Gastroesophageal sphincter (tissue), 4 donors: ENCODE results near the gene PMFBP1. TPM values are rescaled to one million over a fixed set of nuclear protein-coding genes. Genes with fewer than 3 reads are reported as not detected.

Experiments
- ATAC-seq: fragments of 150-250 bp; one replicate; pipeline ENCODE4 v1.9.1; 2016; ENCODE audit warnings: mild to moderate bottlenecking, moderate library complexity
- H3K27ac ChIP-seq, 4 donors: fragments of 200-600 bp; sonication (generic) in 3 of 4; 1 replicate in 3 of 4; 2 replicates in 1 of 4; pipeline ENCODE4 v1.5.1; 2016 to 2019
- H3K27me3 ChIP-seq: fragments of 200-600 bp; sonication (generic); one replicate; pipeline ENCODE4 v1.5.1; 2019
- H3K36me3 ChIP-seq, 2 donors: fragments of 200-600 bp; sonication (generic); one replicate each; pipeline ENCODE4 v1.5.1; 2019; ENCODE audit warnings: control low read depth in 1 of 2
- H3K4me1 ChIP-seq, 3 donors: fragments of 200-600 bp; sonication (generic); 1 replicate in 2 of 3; 2 replicates in 1 of 3; pipeline ENCODE4 v1.5.1; 2016 to 2019; ENCODE audit warnings: control low read depth in 2 of 3
- H3K4me3 ChIP-seq, 2 donors: fragments of 200-600 bp; sonication (generic); one replicate each; pipeline ENCODE4 v1.5.1; 2019; ENCODE audit warnings: mild to moderate bottlenecking in 1 of 2, moderate library complexity in 1 of 2
- H3K9me3 ChIP-seq, 3 donors: fragments of 200-600 bp; sonication (generic); one replicate each; pipeline ENCODE4 v1.5.1; 2017 to 2019; ENCODE audit warnings: control low read depth in 2 of 3
- EP300 ChIP-seq: sonication (generic); formaldehyde crosslinking; IDR thresholded peaks from one replicate; pipeline ENCODE4 v1.6.1; 2017; ENCODE audit warnings: antibody characterized with exemption, mild to moderate bottlenecking
- POLR2A ChIP-seq, 2 donors: fragments of 450-650 bp; IDR thresholded peaks; one replicate each; pipeline ENCODE4 v1.6.1; 2017; ENCODE audit warnings: antibody characterized with exemption in 2 of 2, mild to moderate bottlenecking in 2 of 2, moderate library complexity in 1 of 2
- POLR2AphosphoS5 ChIP-seq: sonication (generic); formaldehyde crosslinking; IDR thresholded peaks from one replicate; pipeline ENCODE4 v1.6.1; 2017; ENCODE audit warnings: antibody characterized with exemption
- WGBS, 2 donors: methylation state at CpG; one replicate each; pipeline ENCODE4 v1.1.5; 2018; ENCODE audit warnings: low coverage in 1 of 2; 5-methylcytosine and 5-hydroxymethylcytosine counted together
- total RNA-seq, 4 donors: library from RNA; depleted of rRNA; stranded (reverse); fragments of >200 nt; gene quantifications; one replicate each; pipeline ENCODE4 v1.1.0, GENCODE V29; 2016
- TF ChIP-seq, protein P1 (sequence below), 4 experiments: fragments of 200-600 bp in 2 of 4; fragments of 450-650 bp in 2 of 4; sonication (generic) in 1 of 4; IDR thresholded peaks; one replicate each; pipeline ENCODE4 v1.5.1; 2017 to 2019; ENCODE audit warnings: antibody characterized with exemption in 4 of 4, mild to moderate bottlenecking in 2 of 4, moderate library complexity in 2 of 4

PMFBP1 gene
- total RNA-seq, 4 donors from 2014 or later: 0.16 to 0.81 (median 0.39) TPM; not detected in 1

DNA sequence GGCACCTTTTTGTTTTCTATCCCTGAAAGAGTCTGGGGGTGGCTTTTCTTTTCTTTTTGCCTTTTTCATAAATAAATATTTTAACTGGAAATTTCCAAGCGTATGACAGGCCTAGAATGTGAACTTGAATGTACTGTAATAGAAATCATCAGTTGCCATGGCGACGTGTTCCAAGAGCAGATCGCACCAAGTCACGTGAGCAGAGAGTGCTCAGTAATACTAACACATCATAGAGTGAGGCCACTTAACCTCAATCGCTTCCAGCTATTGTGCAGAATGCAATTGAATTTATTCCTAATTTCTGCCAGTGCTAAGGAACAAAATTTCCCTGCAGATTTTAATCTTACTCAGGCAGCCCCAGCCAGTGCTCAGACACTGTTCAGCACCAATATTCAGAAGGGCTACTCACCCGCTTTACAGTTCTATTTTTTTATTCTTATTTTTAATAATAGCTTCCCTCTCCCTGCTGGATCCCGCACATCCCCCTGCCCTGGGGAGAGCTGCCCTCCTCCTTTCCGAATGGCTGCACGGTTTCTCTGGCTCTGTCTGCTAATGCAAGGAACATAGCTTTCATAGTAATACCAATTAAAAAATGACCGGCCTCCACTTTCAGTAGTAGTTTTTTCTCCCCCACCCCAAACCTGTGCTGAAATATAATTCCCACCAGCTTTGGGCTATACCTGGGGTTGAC is 26.2 kb upstream of the PMFBP1 start:
- Histone ChIP-seq H3K4me3 (no peak overlapping the region), H3K9me3 (no peaks in the 10 kb centered on the region), H3K4me1 (peaks cover 0 to 17% (median 0%) of the 10 kb centered on the region in 3 donors), H3K27me3 (peaks cover 19% of the 10 kb centered on the region), H3K27ac (no peak overlapping the region), H3K36me3 (no peaks in the 10 kb centered on the region)
- no peak for TF ChIP-seq POLR2A (IDR thresholded peaks at IDR 0.05)
- TF ChIP-seq EP300: no peak
- no peak for TF ChIP-seq POLR2AphosphoS5
- TF ChIP-seq, protein P1, sequence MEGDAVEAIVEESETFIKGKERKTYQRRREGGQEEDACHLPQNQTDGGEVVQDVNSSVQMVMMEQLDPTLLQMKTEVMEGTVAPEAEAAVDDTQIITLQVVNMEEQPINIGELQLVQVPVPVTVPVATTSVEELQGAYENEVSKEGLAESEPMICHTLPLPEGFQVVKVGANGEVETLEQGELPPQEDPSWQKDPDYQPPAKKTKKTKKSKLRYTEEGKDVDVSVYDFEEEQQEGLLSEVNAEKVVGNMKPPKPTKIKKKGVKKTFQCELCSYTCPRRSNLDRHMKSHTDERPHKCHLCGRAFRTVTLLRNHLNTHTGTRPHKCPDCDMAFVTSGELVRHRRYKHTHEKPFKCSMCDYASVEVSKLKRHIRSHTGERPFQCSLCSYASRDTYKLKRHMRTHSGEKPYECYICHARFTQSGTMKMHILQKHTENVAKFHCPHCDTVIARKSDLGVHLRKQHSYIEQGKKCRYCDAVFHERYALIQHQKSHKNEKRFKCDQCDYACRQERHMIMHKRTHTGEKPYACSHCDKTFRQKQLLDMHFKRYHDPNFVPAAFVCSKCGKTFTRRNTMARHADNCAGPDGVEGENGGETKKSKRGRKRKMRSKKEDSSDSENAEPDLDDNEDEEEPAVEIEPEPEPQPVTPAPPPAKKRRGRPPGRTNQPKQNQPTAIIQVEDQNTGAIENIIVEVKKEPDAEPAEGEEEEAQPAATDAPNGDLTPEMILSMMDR (IDR thresholded peaks at IDR 0.05): no peak
- ATAC-seq: no peak
- WGBS, 2 donors: 14 to 18% methylated on average over 8 to 11 of the region's 11 CpGs

DNA sequence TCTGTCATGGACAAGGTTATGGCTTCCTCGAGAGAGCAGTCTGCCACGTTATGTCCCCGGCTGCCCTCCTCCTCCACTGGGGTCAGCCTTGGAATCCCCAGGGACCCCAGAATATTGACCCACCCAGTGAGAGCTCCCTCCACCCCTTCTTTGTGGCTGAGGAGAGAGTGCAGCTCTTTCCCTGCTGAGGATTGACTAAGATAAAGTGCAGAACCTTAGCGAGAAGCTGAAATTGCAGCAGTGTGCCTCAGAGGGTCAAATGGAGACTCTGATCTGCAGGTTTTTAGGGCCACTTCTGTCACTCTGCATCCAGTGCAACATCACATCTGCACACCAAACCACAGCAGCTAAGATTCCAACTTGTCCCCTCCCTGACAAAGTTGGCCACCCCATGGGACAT is 25.6 kb upstream of the PMFBP1 start:
- Histone ChIP-seq H3K9me3 (no peaks in the 10 kb centered on the region), H3K4me1 (peaks cover 0 to 17% (median 0%) of the 10 kb centered on the region in 3 donors), H3K27ac (no peak overlapping the region), H3K27me3 (peaks cover 17% of the 10 kb centered on the region), H3K36me3 (no peaks in the 10 kb centered on the region), H3K4me3 (no peak overlapping the region)
- whole genome bisulfite sequencing, 2 donors: 49% methylated on average over 4 of the region's 4 CpGs; no CpG with 5 or more reads in 1 of the 2 donors
- TF ChIP-seq EP300: no peak
- no peak for TF ChIP-seq POLR2AphosphoS5
- TF ChIP-seq, protein P1 (IDR thresholded peaks at IDR 0.05): no peak
- no peak for TF ChIP-seq POLR2A (IDR thresholded peaks at IDR 0.05)
- ATAC-seq: no peak

DNA sequence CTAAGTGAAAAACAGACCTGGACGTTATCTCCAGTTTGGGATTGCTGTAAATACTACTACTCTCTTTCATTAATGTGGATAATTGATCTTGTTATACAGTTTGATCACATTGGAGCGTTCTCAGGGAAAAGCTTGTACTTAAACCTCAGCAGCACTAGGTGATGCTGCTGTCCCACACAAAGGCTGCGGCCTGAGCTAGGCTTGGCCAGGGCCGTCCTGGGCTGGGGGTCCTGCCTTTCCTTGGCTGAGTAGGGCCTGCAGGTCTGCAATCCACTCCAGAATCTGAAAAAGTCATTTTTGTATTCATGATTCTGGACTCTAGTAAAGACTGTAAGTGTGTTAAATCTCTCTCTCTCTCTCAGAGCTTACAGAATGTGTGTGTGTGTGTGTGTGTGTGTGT is 23.7 kb upstream of the PMFBP1 start:
- no peak for ATAC-seq
- WGBS, 2 donors: 14 to 45% methylated on average over 1 to 4 of the region's 4 CpGs
- no peaks in the 10 kb centered on the region for H3K36me3 ChIP-seq
- TF ChIP-seq POLR2AphosphoS5 (no peak), EP300 (no peak), POLR2A (IDR thresholded peaks at IDR 0.05) (no peak)
- TF ChIP-seq, protein P1 (IDR thresholded peaks at IDR 0.05): no peak
- no peak overlapping the region for H3K4me3 ChIP-seq
- peaks cover 11% of the 10 kb centered on the region for H3K27me3 ChIP-seq
- H3K9me3 ChIP-seq: no peaks in the 10 kb centered on the region
- H3K27ac ChIP-seq: no peak overlapping the region
- peaks cover 0 to 17% (median 0%) of the 10 kb centered on the region in 3 donors for H3K4me1 ChIP-seq

DNA sequence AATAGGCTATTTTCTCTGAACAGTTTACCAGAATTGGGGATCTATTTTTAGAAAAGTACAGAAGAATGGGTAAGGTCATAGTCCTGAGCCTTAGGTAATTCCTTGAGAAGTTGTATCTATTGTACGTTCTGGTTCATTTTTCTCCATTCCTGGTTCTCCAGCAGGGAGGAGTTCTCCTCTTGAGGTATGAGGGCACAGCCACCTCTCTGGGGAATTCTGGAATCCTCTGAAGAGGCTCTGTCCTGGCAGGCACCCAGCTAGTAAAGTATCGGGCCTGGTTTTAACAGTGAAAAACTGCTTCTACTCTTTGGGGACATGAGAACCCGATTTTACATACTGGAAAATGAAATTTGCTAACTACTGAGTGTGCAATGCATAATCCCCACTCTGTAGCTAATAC is 19.6 kb upstream of the PMFBP1 start:
- H3K9me3 ChIP-seq: no peaks in the 10 kb centered on the region
- TF ChIP-seq POLR2A (IDR thresholded peaks at IDR 0.05) (no peak), POLR2AphosphoS5 (no peak), EP300 (no peak)
- TF ChIP-seq, protein P1 (IDR thresholded peaks at IDR 0.05): no peak
- no peak overlapping the region for H3K27ac ChIP-seq
- no peaks in the 10 kb centered on the region for H3K36me3 ChIP-seq
- no peaks in the 10 kb centered on the region for H3K27me3 ChIP-seq
- H3K4me1 ChIP-seq: no peaks in the 10 kb centered on the region
- no peak for ATAC-seq
- H3K4me3 ChIP-seq: no peak overlapping the region
- WGBS, 2 donors: 41 to 61% methylated on average over 3 of the region's 3 CpGs

DNA sequence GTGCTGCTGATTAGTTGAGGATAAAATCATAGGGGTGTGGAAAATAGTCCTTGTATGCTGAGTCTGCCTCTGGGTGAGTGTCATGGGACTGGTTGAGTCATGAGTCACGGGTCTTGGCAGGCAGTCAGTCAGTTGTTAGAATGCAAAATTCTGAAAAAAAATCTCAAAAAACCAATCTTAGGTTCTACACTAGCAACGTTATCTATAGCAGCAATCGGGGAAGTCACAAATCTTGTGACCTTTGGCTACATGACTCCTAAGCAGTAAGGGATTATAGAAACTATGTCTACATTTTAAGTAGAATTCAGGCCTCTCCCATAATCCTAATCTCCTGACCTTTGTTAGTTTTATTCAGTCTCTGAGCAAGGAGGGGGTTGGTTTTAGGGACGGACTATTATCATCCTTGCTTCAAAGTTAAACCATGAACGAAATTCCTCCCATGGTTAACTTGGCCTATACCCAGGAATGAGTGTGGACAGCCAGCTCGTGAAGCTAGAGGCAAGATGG is 18.0 kb upstream of the PMFBP1 start:
- Histone ChIP-seq H3K36me3 (no peaks in the 10 kb centered on the region), H3K9me3 (no peaks in the 10 kb centered on the region), H3K27ac (no peak overlapping the region), H3K27me3 (no peaks in the 10 kb centered on the region), H3K4me1 (no peaks in the 10 kb centered on the region), H3K4me3 (no peak overlapping the region)
- no peak for ATAC-seq
- 57 to 77% methylated on average over 3 to 6 of the region's 6 CpGs for WGBS, 2 donors
- TF ChIP-seq EP300 (no peak), POLR2A (IDR thresholded peaks at IDR 0.05) (no peak), POLR2AphosphoS5 (no peak)
- TF ChIP-seq, protein P1 (IDR thresholded peaks at IDR 0.05): no peak
